HepG2 (cell line): ENCODE results near the gene FTL. TPM values are rescaled to one million over a fixed set of nuclear protein-coding genes. Genes with fewer than 3 reads are reported as not detected.
A peak's percentile ranks its signal among the peaks of the same experiment; 100 is the strongest.

Experiments
- ARHGAP35 ChIP-seq: sonication (generic); formaldehyde crosslinking; IDR thresholded peaks from 2 replicates; pipeline ENCODE4 v1.9.0; 2022; ENCODE audit warnings: mild to moderate bottlenecking, inconsistent platforms, moderate library complexity, missing genetic modification reagents, borderline replicate concordance
- BHLHE40 ChIP-seq: IDR thresholded peaks from 2 replicates; pipeline ENCODE4 v1.6.1; 2011; ENCODE audit warnings: low read length, improper control_type of control experiment
- CSRNP2 ChIP-seq: sonication (generic); formaldehyde crosslinking; conservative IDR thresholded peaks from 2 replicates; pipeline ENCODE4 v1.8.0; 2022; ENCODE audit warnings: low read depth, missing genetic modification reagents
- FOXP1 ChIP-seq, 2 experiments: fragments of 450-650 bp in 1 of 2; IDR thresholded peaks; 2 replicates each; pipeline ENCODE4 v1.6.1; 2017 to 2018; ENCODE audit warnings: antibody characterized with exemption in 1 of 2
- FUBP1 ChIP-seq: sonication (generic); formaldehyde crosslinking; IDR thresholded peaks from 2 replicates; pipeline ENCODE4 v1.5.1; 2020; ENCODE audit warnings: missing genetic modification reagents, mild to moderate bottlenecking, borderline replicate concordance
- PBX2 ChIP-seq: IDR thresholded peaks from 2 replicates; pipeline ENCODE4 v1.6.1; 2016; ENCODE audit warnings: control low read depth
- RARA ChIP-seq: IDR thresholded peaks from 2 replicates; pipeline ENCODE4 v1.6.1; 2016; ENCODE audit warnings: missing genetic modification reagents, missing compliant biosample characterization
- RXRB ChIP-seq: IDR thresholded peaks from 2 replicates; pipeline ENCODE4 v1.6.1; 2016; ENCODE audit warnings: borderline replicate concordance, missing genetic modification reagents, missing compliant biosample characterization
- SIX4 ChIP-seq: sonication (generic); formaldehyde crosslinking; IDR thresholded peaks from 2 replicates; pipeline ENCODE4 v1.4.0; 2020; ENCODE audit warnings: missing genetic modification reagents
- STAG1 ChIP-seq: sonication (generic); formaldehyde crosslinking; IDR thresholded peaks from 2 replicates; pipeline ENCODE4 v1.4.0; 2020; ENCODE audit warnings: missing genetic modification reagents
- STAT5B ChIP-seq: sonication (generic); formaldehyde crosslinking; IDR thresholded peaks from 2 replicates; pipeline ENCODE4 v1.4.0; 2020; ENCODE audit warnings: missing genetic modification reagents
- ZNF12 ChIP-seq: sonication (generic); formaldehyde crosslinking; IDR thresholded peaks from 2 replicates; pipeline ENCODE4 v1.5.0; 2020; ENCODE audit warnings: missing genetic modification reagents
- ZNF18 ChIP-seq: sonication (generic); formaldehyde crosslinking; IDR thresholded peaks from 2 replicates; pipeline ENCODE4 v1.8.0; 2022; ENCODE audit warnings: mild to moderate bottlenecking, missing genetic modification reagents; ENCODE audit not compliant: insufficient replicate concordance
- ZNF329 ChIP-seq: sonication (generic); formaldehyde crosslinking; IDR thresholded peaks from 2 replicates; pipeline ENCODE4 v1.9.0; 2021; ENCODE audit warnings: low read depth, mild to moderate bottlenecking, missing genetic modification reagents
- ZNF343 ChIP-seq: sonication (generic); formaldehyde crosslinking; IDR thresholded peaks from 2 replicates; pipeline ENCODE4 v1.4.0; 2020; ENCODE audit warnings: mild to moderate bottlenecking, missing genetic modification reagents
- ZNF382 ChIP-seq: sonication (generic); formaldehyde crosslinking; IDR thresholded peaks from 2 replicates; pipeline ENCODE4 v1.5.0; 2020; ENCODE audit warnings: missing genetic modification reagents, mild to moderate bottlenecking, borderline replicate concordance
- ZNF441 ChIP-seq: sonication (generic); formaldehyde crosslinking; IDR thresholded peaks from 2 replicates; pipeline ENCODE4 v1.7.0; 2021; ENCODE audit warnings: missing genetic modification reagents, borderline replicate concordance
- ZNF768 ChIP-seq: sonication (generic); formaldehyde crosslinking; IDR thresholded peaks from 2 replicates; pipeline ENCODE4 v1.4.0; 2020; ENCODE audit warnings: missing genetic modification reagents
- polyA plus RNA-seq, 8 experiments: library from polyadenylated mRNA; depleted of rRNA in 3 of 8; stranded (reverse) in 7 of 8; unstranded in 1 of 8; fragments of >200 nt; fragmentation: Illumina TruSeq in 4 of 8; extraction: Trizol in 4 of 8; gene quantifications; 2 replicates each; pipeline versions ENCODE4 v1.2.1 to v1.2.3, GENCODE V29; 2011 to 2016; ENCODE audit warnings: low read depth in 4 of 8, missing spikeins in 1 of 8, mixed read lengths in 1 of 8; ENCODE audit not compliant: insufficient read depth in 1 of 8
- total RNA-seq, 5 experiments: library from RNA; depleted of rRNA; stranded (reverse); fragments of >200 nt; fragmentation: Illumina TruSeq; extraction: Trizol; gene quantifications; 2 replicates each; pipeline ENCODE4 v1.2.3, GENCODE V29; 2016; ENCODE audit warnings: low read depth in 1 of 5

The FTL gene
- total and polyA plus RNA-seq, 2 of the 13 experiments (the other 11 are each of a cell fraction or from before 2014, with no cell fraction given) = 2,721 to 8,800 TPM

- TF ChIP-seq ZNF329 = peak; percentile 13; the same call in 1 of the 2 replicates
- TF ChIP-seq ZNF382 (CRISPR knock-in tag) = no peak
- peak; percentile 60; the same call in 1 of the 2 replicates for TF ChIP-seq RXRB
- peak; percentile 58; the same call in 1 of the 2 replicates for TF ChIP-seq ZNF343 (CRISPR knock-in tag)
- no peak for TF ChIP-seq CSRNP2
- peak; percentile 48 for TF ChIP-seq RARA
- no peak for TF ChIP-seq FUBP1 (CRISPR knock-in tag)
- peak; percentile 76 for TF ChIP-seq BHLHE40
- TF ChIP-seq SIX4 (CRISPR knock-in tag) = peak; percentile 13; the same call in 1 of the 2 replicates
- peak; percentile 67; the same call in 1 of the 2 replicates for TF ChIP-seq ZNF12 (CRISPR knock-in tag)
- no peak for TF ChIP-seq FOXP1 (IDR thresholded peaks at IDR 0.05)
- no peak for TF ChIP-seq FOXP1 (CRISPR knock-in tag; IDR thresholded peaks at IDR 0.05)
- TF ChIP-seq STAT5B (CRISPR knock-in tag) = peak; percentile 85; the same call in 1 of the 2 replicates
- TF ChIP-seq PBX2 (CRISPR knock-in tag) = no peak
- TF ChIP-seq STAG1 (CRISPR knock-in tag) = peak; percentile 38
- peak; percentile 79; the same call in 1 of the 2 replicates for TF ChIP-seq ZNF441 (CRISPR knock-in tag)
- TF ChIP-seq ZNF18 (CRISPR knock-in tag) = no peak
- TF ChIP-seq ARHGAP35 (CRISPR knock-in tag) = no peak
- TF ChIP-seq ZNF768 (CRISPR knock-in tag) = peak; percentile 61
These were observed at the start of gene FTL (continued) for GRCh38 chr19:48965040-48965805.
